NB4 (cell line): ENCODE results near the gene PCDHA10.
A peak's percentile ranks its signal among the peaks of the same experiment; 100 is the strongest.

Experiments used
- MYC ChIP-seq: IDR thresholded peaks from 2 replicates; pipeline ENCODE4 v1.6.1; 2011; ENCODE audit warnings: low read depth, low read length
- POLR2A ChIP-seq: IDR thresholded peaks from 2 replicates; pipeline ENCODE4 v1.6.1; 2011; ENCODE audit warnings: mild to moderate bottlenecking; ENCODE audit not compliant: insufficient read length; ENCODE audit errors: extremely low read depth
- TF ChIP-seq, protein P1 (sequence below): IDR thresholded peaks from one replicate; pipeline ENCODE4 v1.5.1; 2012; ENCODE audit warnings: low read depth, low read length

- TF ChIP-seq, protein P1, sequence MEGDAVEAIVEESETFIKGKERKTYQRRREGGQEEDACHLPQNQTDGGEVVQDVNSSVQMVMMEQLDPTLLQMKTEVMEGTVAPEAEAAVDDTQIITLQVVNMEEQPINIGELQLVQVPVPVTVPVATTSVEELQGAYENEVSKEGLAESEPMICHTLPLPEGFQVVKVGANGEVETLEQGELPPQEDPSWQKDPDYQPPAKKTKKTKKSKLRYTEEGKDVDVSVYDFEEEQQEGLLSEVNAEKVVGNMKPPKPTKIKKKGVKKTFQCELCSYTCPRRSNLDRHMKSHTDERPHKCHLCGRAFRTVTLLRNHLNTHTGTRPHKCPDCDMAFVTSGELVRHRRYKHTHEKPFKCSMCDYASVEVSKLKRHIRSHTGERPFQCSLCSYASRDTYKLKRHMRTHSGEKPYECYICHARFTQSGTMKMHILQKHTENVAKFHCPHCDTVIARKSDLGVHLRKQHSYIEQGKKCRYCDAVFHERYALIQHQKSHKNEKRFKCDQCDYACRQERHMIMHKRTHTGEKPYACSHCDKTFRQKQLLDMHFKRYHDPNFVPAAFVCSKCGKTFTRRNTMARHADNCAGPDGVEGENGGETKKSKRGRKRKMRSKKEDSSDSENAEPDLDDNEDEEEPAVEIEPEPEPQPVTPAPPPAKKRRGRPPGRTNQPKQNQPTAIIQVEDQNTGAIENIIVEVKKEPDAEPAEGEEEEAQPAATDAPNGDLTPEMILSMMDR, result peak; percentile 16
- TF ChIP-seq POLR2A (no peak), MYC (no peak)
Measured at GRCh38 chr5:140855772-140856674, at the start of gene PCDHA10.
